Activated CD4-positive, alpha-beta memory T cell treated with anti-CD3 and anti-CD28 coated beads, Interleukin-2, amount 10 ng/mL, durations not matched to agents 7 days and 5 days (primary cell): ENCODE results near the gene ZBTB20. TPM values are rescaled to one million over a fixed set of nuclear protein-coding genes. Genes with fewer than 3 reads are reported as not detected.

Experiments used
- CTCF ChIA-PET: fragments of 350-600 bp; sonication (Branson Sonifier 250); formaldehyde crosslinking; loops from one replicate; lab custom pipeline; 2021; ENCODE audit warnings: antibody characterized with exemption, inconsistent platforms; lab: Charles Lee
- POLR2A ChIA-PET: fragments of 350-600 bp; sonication (Branson Sonifier 250); formaldehyde crosslinking; loops from one replicate; lab custom pipeline; 2021; ENCODE audit warnings: antibody characterized with exemption; lab: Charles Lee
- DNase-seq: peaks from one replicate; pipeline ENCODE4 v3.0.0-alpha.2; 2020
- H3K27ac Mint-ChIP-seq: one replicate; pipeline ENCODE4 v1.8.0; 2021; ENCODE audit warnings: mild to moderate bottlenecking, mixed read lengths
- H3K27me3 Mint-ChIP-seq: one replicate; pipeline ENCODE4 v1.8.0; 2021; ENCODE audit warnings: mixed read lengths
- H3K36me3 Mint-ChIP-seq: one replicate; pipeline ENCODE4 v1.8.0; 2021; ENCODE audit warnings: low read depth, mixed read lengths
- H3K4me1 Mint-ChIP-seq: one replicate; pipeline ENCODE4 v1.8.0; 2021; ENCODE audit warnings: mixed read lengths
- H3K4me3 Mint-ChIP-seq: one replicate; pipeline ENCODE4 v1.8.0; 2021; ENCODE audit warnings: mild to moderate bottlenecking, mixed read lengths
- H3K9me3 Mint-ChIP-seq: one replicate; pipeline ENCODE4 v1.8.0; 2021; ENCODE audit warnings: mixed read lengths
- total RNA-seq, 2 experiments: library from RNA; stranded (reverse); gene quantifications; one replicate each; pipeline ENCODE4 v1.2.3, GENCODE V29; 2021

Gene ZBTB20
- total RNA-seq, 2 experiments from 2014 or later, result 6.3 to 8.6 TPM

GRCh38 chr3:114650808-114651207 lies 496.3 kb downstream of the ZBTB20 start:
- no peaks in the 10 kb centered on the region for H3K36me3 Mint-ChIP-seq
- no peaks in the 10 kb centered on the region for H3K9me3 Mint-ChIP-seq
- H3K27ac Mint-ChIP-seq, result no peak overlapping the region
- H3K27me3 Mint-ChIP-seq, result no peaks in the 10 kb centered on the region
- ChIA-PET CTCF (interaction anchor here (0.6 kb wide), 1 partner anchor 46 kb away, joined by 3 read pairs; no protein-coding TSS in a partner anchor), POLR2A (no interaction called here)
- no peak overlapping the region for H3K4me3 Mint-ChIP-seq
- no peaks in the 10 kb centered on the region for H3K4me1 Mint-ChIP-seq
- DNase-seq, result no peak

- POLR2A ChIA-PET, result no interaction called here
- no peaks in the 10 kb centered on the region for H3K4me1 Mint-ChIP-seq
- DNase-seq, result no peak
- H3K4me3 Mint-ChIP-seq, result no peak overlapping the region
- CTCF ChIA-PET, result no interaction called here
- H3K27ac Mint-ChIP-seq, result no peak overlapping the region
- no peaks in the 10 kb centered on the region for H3K9me3 Mint-ChIP-seq
- no peaks in the 10 kb centered on the region for H3K27me3 Mint-ChIP-seq
- H3K36me3 Mint-ChIP-seq, result no peaks in the 10 kb centered on the region
These were observed 497.8 kb downstream of the ZBTB20 start for GRCh38 chr3:114649331-114649730.

GRCh38 chr3:114646526-114646925 lies 500.6 kb downstream of the ZBTB20 start:
- ChIA-PET CTCF (no interaction called here), POLR2A (no interaction called here)
- H3K4me1 Mint-ChIP-seq, result no peaks in the 10 kb centered on the region
- no peak overlapping the region for H3K4me3 Mint-ChIP-seq
- H3K36me3 Mint-ChIP-seq, result no peaks in the 10 kb centered on the region
- H3K27ac Mint-ChIP-seq, result no peak overlapping the region
- no peak for DNase-seq
- H3K27me3 Mint-ChIP-seq, result no peaks in the 10 kb centered on the region
- no peaks in the 10 kb centered on the region for H3K9me3 Mint-ChIP-seq

- CTCF ChIA-PET, result no interaction called here
- Mint-ChIP-seq H3K9me3 (no peaks in the 10 kb centered on the region), H3K27ac (no peak overlapping the region), H3K4me3 (no peak overlapping the region), H3K36me3 (no peaks in the 10 kb centered on the region), H3K4me1 (no peaks in the 10 kb centered on the region), H3K27me3 (no peaks in the 10 kb centered on the region)
- POLR2A ChIA-PET, result no interaction called here
- no peak for DNase-seq
These were observed 501.7 kb downstream of the ZBTB20 start for GRCh38 chr3:114645392-114645791.

GRCh38 chr3:114644367-114644766 lies 502.7 kb downstream of the ZBTB20 start:
- Mint-ChIP-seq H3K36me3 (no peaks in the 10 kb centered on the region), H3K4me3 (no peak overlapping the region), H3K27me3 (no peaks in the 10 kb centered on the region), H3K4me1 (no peaks in the 10 kb centered on the region), H3K27ac (no peak overlapping the region), H3K9me3 (no peaks in the 10 kb centered on the region)
- POLR2A ChIA-PET, result no interaction called here
- no peak for DNase-seq
- CTCF ChIA-PET, result no interaction called here

GRCh38 chr3:114642951-114643741 lies 503.9 kb downstream of the ZBTB20 start:
- no peaks in the 10 kb centered on the region for H3K27me3 Mint-ChIP-seq
- no peak overlapping the region for H3K27ac Mint-ChIP-seq
- H3K4me1 Mint-ChIP-seq, result no peaks in the 10 kb centered on the region
- no peaks in the 10 kb centered on the region for H3K36me3 Mint-ChIP-seq
- no peak for DNase-seq
- POLR2A ChIA-PET, result no interaction called here
- CTCF ChIA-PET, result no interaction called here
- no peak overlapping the region for H3K4me3 Mint-ChIP-seq
- H3K9me3 Mint-ChIP-seq, result no peaks in the 10 kb centered on the region

GRCh38 chr3:114640126-114640525 lies 507.0 kb downstream of the ZBTB20 start:
- ChIA-PET POLR2A (no interaction called here), CTCF (no interaction called here)
- no peaks in the 10 kb centered on the region for H3K27me3 Mint-ChIP-seq
- no peak overlapping the region for H3K27ac Mint-ChIP-seq
- H3K9me3 Mint-ChIP-seq, result peaks cover 8% of the 10 kb centered on the region
- no peak for DNase-seq
- H3K36me3 Mint-ChIP-seq, result no peaks in the 10 kb centered on the region
- H3K4me1 Mint-ChIP-seq, result no peaks in the 10 kb centered on the region
- no peak overlapping the region for H3K4me3 Mint-ChIP-seq

GRCh38 chr3:114639171-114639570 lies 507.9 kb downstream of the ZBTB20 start:
- H3K4me1 Mint-ChIP-seq, result no peaks in the 10 kb centered on the region
- H3K27ac Mint-ChIP-seq, result no peak overlapping the region
- H3K4me3 Mint-ChIP-seq, result no peak overlapping the region
- no peaks in the 10 kb centered on the region for H3K36me3 Mint-ChIP-seq
- H3K9me3 Mint-ChIP-seq, result peaks cover 9% of the 10 kb centered on the region
- no peak for DNase-seq
- POLR2A ChIA-PET, result no interaction called here
- no peaks in the 10 kb centered on the region for H3K27me3 Mint-ChIP-seq
- CTCF ChIA-PET, result no interaction called here

- DNase-seq, result no peak
- peaks cover 9% of the 10 kb centered on the region for H3K9me3 Mint-ChIP-seq
- no peak overlapping the region for H3K4me3 Mint-ChIP-seq
- no peak overlapping the region for H3K27ac Mint-ChIP-seq
- CTCF ChIA-PET, result no interaction called here
- H3K4me1 Mint-ChIP-seq, result no peaks in the 10 kb centered on the region
- POLR2A ChIA-PET, result no interaction called here
- H3K27me3 Mint-ChIP-seq, result no peaks in the 10 kb centered on the region
- no peaks in the 10 kb centered on the region for H3K36me3 Mint-ChIP-seq
These were observed 511.2 kb downstream of the ZBTB20 start for GRCh38 chr3:114635878-114636277.

GRCh38 chr3:114634635-114635034 lies 512.5 kb downstream of the ZBTB20 start:
- no peaks in the 10 kb centered on the region for H3K4me1 Mint-ChIP-seq
- no peak for DNase-seq
- H3K27ac Mint-ChIP-seq, result no peak overlapping the region
- H3K27me3 Mint-ChIP-seq, result no peaks in the 10 kb centered on the region
- peaks cover 9% of the 10 kb centered on the region for H3K9me3 Mint-ChIP-seq
- H3K36me3 Mint-ChIP-seq, result no peaks in the 10 kb centered on the region
- H3K4me3 Mint-ChIP-seq, result no peak overlapping the region
- POLR2A ChIA-PET, result no interaction called here
- CTCF ChIA-PET, result no interaction called here

GRCh38 chr3:114632757-114633424 lies 514.2 kb downstream of the ZBTB20 start:
- DNase-seq, result no peak
- Mint-ChIP-seq H3K9me3 (peaks cover 9% of the 10 kb centered on the region), H3K27me3 (no peaks in the 10 kb centered on the region), H3K4me1 (no peaks in the 10 kb centered on the region), H3K36me3 (no peaks in the 10 kb centered on the region), H3K4me3 (no peak overlapping the region), H3K27ac (no peak overlapping the region)
- ChIA-PET CTCF (no interaction called here), POLR2A (no interaction called here)

- Mint-ChIP-seq H3K27me3 (no peaks in the 10 kb centered on the region), H3K4me3 (no peak overlapping the region), H3K4me1 (no peaks in the 10 kb centered on the region), H3K36me3 (no peaks in the 10 kb centered on the region), H3K9me3 (no peaks in the 10 kb centered on the region), H3K27ac (no peak overlapping the region)
- ChIA-PET CTCF (no interaction called here), POLR2A (no interaction called here)
- no peak for DNase-seq
These were observed 519.3 kb downstream of the ZBTB20 start for GRCh38 chr3:114627770-114628169.

- H3K27ac Mint-ChIP-seq, result no peak overlapping the region
- no peak overlapping the region for H3K4me3 Mint-ChIP-seq
- H3K4me1 Mint-ChIP-seq, result no peaks in the 10 kb centered on the region
- no peaks in the 10 kb centered on the region for H3K27me3 Mint-ChIP-seq
- H3K36me3 Mint-ChIP-seq, result no peaks in the 10 kb centered on the region
- no peak for DNase-seq
- CTCF ChIA-PET, result no interaction called here
- no peaks in the 10 kb centered on the region for H3K9me3 Mint-ChIP-seq
- POLR2A ChIA-PET, result no interaction called here
These were observed 520.3 kb downstream of the ZBTB20 start for GRCh38 chr3:114626751-114627150.
